ENCODE measurements around the gene MYO5B. TPM values are rescaled to one million over a fixed set of nuclear protein-coding genes. Genes with fewer than 3 reads are reported as not detected.
"Not testable (repeated sequence)": the region's sequence is repeated elsewhere in the genome, so short reads cannot be mapped to it uniquely, and the experiment has no call there.

MYO5B gene
- total RNA-seq, 1 experiment from 2014 or later = 25.0 TPM

DNA sequence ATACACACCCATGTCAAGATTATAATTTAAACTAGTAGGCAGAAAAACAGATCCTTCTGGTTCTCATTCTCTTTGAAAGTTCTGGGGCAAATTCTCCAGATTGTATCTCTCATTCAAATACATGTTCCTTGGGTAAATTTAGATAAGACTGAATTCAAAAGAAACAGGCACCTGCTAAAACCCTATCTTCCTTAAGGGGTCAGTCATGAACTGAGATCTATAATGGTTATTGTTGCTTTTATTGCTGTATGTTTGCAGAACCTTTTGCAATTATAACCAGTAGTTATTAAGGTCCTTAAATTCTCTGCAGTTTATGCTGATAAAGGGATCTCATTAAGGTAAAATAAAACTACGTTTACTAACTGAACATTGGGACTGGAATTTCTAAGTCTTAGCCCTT is 83.5 kb downstream of the MYO5B start:
- DNase-seq (ENCODE audit: extremely low read depth, low read depth) = no peak

DNA sequence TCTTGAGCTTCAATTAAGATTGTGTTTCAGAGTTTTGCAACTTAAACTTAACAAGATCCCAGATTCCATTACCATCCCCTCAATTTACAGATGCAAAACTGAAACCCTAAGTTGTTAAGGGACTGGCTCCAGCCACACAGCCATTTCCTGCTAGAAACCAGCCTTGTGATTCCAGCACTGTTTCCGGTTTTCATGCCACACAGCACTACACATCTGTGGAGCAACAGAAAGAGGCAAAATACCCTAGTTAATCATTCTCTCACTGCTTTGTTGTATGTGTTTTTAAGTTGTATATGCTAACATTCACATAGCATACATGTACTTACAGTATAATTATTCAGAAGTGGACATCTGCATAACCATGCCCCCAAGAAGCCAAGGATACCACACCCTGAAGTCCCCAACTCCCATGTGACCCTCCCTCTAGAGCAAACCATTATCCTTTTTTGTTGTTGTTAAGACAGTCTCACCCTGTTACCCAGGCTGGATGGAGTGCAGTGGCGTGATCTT is 87.4 kb downstream of the MYO5B start:
- no peak for DNase-seq (ENCODE audit: extremely low read depth, low read depth)

DNA sequence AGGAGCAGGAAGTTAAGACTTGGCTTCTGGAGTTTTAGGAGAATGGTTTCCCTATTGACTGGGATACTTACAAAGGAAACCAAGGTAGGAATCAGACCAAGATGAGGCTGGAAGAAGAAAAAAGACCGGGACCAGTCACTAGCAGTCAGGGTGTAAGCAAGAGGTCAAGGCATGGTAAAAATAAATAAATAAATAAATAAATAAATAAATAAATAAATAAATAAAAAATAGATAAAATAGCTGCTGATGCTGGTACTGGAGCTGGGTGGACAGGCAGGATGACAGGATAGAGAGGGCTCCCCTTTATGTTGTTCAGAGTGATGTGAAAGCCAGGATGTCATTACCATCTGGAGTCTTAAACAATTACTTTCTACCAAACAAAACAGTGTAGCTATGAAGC is 89.9 kb downstream of the MYO5B start:
- DNase-seq (ENCODE audit: extremely low read depth, low read depth) = no peak

DNA sequence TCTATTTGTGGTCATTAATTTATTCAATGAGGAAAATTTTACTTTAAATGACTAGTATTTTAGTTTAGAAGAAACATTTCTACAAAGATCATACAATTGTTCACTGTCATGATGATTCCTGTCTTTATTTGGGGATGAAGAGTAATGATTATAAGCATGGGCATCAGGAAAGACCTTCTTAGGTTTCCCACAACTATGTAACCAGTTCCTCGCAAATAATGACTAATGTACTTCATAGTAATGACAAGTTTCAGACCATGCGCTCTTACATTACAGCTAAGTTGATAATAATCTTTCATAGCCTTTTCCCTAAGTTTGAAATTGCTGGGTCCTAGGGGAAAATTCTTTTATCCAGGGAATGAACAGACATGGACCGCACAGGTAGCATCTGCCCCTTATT is 90.5 kb downstream of the MYO5B start:
- DNase-seq (ENCODE audit: extremely low read depth, low read depth) = no peak

DNA sequence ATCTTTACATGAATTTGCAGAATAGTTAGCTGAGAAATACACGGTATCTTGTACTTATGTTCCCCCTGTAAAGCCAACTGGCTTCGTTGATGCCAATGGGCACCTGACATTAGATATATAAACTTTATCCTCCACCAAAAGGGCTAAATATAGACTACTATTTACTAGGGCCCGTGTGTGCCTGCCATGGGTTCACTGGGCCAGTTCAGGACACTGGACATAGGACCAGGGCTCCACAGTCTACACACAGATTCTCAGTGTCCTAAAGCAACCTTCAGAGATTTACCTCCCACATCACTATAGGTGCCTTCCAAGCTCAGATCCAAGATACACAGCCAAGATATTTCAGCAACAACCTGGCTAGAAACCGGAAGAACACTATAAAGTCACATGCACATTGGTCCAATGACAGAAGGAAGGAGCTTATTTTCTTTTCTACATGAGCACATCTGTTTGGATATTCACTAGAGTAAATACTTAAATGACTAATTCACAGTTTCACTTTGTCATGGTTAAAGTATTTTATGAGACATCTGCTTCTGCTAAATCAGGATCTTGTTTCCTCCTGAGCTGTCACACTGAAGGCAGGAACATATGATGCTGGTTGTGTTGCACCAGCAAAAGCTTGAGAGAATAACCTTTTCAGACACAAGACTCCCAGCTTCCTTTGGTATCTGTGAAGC is 95.1 kb downstream of the MYO5B start:
- no peak for DNase-seq (ENCODE audit: extremely low read depth, low read depth)

DNA sequence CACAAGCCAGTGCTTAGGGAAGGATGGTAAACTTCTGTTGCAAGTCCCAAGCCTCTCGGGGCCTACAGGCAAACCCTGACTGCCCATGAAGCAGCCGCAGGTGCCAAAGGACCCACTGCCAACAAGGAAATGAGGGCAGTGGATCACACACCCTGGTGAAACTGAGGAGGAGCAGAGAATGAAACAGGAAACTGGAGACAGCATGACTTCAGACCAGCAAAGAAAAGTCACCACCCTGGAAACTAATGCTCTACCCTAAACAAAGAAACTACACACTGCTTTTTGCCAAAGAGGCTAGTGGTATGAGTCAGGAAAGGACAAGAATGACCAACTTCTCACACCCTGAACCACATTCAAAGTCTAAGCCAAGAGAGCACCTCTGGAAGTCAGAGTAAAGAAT is 97.2 kb downstream of the MYO5B start:
- DNase-seq (ENCODE audit: extremely low read depth, low read depth) = no peak

DNA sequence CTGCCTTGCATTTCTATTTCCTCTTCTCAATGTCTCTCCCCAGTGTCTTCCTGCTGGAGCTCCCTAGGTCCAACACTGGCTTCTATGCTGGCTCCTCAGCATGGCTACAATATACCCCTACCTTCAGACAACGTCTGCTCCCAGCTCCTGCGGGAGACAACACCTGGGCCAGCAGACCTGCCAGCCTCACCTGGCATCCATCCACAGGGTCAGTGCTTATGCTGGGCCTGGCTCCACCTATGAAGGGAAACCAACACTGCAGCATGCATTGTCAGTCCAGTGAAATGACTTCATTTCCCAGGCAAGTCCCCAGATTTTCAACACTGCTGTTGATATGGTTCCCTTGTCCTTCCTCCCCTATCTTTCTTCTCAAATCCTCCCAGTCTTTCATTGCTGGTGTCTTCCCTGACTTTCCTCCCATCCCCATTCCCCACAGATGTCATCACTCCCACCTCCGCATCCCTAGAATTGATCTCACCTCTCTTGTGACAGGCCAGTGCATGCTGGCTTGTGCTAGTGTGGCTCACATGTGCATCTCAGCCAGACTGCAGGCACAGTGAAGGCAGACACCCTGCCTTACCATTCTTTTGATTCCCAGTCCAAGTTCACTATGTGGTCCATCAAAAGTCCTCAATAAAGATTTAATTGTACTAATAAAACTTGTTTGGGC is 98.0 kb downstream of the MYO5B start:
- DNase-seq (ENCODE audit: extremely low read depth, low read depth) = no peak

DNA sequence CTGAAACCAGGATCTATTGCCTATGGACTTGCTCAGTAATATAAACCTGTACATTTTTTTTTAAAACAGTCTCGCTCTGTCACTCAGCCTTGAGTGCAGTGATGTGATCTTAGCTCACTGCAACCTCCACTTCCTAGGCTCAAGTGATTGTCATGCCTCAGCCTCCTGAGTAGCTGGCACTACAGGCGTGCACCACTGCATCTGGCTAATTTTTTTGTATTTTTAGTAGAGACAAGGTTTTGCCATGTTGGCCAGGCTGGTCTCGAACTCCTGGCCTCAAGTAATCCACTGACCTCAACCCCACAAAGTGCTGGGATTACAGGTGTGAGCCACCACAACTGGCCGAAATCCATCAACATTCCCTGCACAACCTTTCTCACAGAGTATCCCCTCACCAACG is 100.2 kb downstream of the MYO5B start:
- not testable (repeated sequence) for DNase-seq (ENCODE audit: extremely low read depth, low read depth)

DNA sequence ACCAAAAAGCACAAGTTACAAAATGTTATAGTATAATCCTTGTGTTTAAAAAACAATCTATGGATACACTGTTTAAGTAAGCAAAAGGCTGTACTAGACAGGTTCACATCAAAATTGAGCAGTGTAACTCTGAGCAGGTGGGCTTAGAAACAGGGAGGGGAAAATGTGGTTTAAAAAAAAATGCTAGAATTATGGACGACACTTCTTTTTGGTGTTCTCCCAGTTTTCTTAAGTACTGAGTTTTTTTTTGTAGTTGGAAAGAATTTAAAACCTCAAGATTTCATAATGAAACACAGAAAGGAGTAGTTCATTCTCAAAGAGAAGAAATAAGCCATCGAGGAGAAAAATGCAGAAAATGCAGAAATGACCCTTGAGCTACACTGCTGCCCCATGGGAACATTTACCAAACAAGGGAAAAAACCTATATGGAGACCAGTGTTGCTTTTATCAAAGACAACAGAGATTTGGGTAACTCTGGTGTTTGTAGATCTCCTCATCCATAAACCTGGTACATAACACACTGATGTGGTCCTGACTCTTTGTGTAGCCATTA is 100.7 kb downstream of the MYO5B start:
- DNase-seq (ENCODE audit: extremely low read depth, low read depth) = no peak

DNA sequence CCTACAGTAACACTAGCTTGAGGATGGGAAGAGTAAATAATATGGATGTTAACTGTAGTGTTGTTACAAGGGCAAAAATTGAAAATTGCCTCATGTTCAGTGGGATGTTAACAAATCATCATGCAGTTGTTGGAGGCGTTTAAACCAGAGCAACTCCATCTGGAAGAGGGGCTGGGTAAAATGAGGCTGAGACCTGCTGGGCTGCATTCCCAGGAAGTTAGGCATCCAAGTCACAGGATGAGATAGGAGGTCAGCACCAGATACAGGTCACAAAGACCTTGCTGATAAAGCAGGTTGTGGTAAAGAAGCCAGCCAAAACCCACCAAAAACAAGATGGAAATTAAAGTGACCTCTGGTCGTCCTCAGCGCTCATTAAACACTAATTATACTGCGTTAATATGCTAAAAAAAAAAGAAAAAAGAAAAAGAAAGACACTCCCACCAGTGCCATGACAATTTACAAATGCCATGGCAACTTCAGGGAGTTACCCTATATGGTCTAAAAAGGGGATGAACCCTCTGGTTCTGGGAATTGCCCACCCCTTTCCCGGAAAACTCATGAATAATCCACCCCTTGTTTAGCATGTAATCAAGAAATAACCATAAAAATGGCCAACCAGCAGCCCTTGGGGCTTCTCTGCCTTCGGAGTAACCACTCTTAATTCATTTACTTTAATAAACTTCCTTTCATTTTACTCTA is 101.4 kb downstream of the MYO5B start:
- no peak for DNase-seq (ENCODE audit: extremely low read depth, low read depth)

DNA sequence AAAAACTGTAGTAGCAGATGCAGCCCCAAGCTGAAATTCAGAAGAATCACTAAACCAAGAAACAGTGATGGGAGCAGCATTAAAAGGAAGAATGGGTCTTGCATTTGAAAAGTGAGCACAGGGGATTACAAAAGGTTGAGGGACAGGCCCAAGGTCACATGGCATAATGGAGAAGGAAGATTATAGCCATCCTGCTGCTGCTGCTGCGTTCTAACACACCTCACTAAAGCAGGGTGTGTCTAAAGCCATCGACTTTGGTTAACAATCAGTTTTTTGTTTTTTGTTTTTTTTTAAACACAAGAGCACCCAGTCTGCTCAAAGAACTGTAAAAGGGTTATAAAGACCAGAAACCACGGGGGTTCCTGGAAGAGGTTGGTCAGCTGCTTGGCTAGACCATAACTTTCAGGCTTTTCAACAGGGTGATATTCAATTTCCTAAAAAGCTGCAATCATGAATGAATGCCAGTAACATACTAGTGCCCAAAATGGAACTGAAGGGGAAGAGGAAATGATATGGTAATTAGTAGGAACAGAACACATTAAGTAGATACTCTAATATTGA is 102.6 kb downstream of the MYO5B start:
- no peak for DNase-seq (ENCODE audit: extremely low read depth, low read depth)

DNA sequence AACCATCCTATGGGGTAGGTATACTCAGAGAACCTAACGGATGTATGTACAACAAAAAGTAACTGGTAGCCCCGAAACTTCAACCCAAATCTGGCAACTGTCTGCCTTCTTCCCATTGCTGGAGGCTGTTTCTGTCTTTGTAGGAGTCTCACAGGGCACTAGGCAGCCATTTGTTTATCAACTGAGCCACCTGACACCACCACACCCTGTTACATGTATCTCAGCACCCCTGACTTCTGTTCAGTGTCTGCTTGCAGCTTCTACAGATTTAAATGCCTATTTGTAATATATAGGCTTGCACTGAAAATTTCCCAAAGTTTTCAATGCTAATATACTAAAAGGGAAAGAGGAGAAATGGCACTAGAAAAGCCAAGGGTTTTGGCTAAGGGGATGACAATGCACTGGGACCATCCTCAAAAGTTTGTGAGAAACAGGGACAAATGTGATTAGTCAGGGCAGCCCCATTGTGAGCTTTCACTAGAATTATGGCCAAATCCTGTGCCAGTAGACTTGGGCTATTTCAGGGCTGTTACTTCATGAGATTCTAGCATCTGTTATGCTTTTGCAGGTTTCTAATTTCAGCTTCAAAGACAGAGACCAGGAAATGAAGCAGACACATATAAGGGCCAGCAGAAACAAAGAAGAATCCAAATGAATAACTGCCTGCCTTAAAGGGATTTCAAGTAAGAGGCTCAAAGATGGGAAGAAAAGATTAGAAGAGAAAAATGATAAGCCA is 103.3 kb downstream of the MYO5B start:
- no peak for DNase-seq (ENCODE audit: extremely low read depth, low read depth)

DNA sequence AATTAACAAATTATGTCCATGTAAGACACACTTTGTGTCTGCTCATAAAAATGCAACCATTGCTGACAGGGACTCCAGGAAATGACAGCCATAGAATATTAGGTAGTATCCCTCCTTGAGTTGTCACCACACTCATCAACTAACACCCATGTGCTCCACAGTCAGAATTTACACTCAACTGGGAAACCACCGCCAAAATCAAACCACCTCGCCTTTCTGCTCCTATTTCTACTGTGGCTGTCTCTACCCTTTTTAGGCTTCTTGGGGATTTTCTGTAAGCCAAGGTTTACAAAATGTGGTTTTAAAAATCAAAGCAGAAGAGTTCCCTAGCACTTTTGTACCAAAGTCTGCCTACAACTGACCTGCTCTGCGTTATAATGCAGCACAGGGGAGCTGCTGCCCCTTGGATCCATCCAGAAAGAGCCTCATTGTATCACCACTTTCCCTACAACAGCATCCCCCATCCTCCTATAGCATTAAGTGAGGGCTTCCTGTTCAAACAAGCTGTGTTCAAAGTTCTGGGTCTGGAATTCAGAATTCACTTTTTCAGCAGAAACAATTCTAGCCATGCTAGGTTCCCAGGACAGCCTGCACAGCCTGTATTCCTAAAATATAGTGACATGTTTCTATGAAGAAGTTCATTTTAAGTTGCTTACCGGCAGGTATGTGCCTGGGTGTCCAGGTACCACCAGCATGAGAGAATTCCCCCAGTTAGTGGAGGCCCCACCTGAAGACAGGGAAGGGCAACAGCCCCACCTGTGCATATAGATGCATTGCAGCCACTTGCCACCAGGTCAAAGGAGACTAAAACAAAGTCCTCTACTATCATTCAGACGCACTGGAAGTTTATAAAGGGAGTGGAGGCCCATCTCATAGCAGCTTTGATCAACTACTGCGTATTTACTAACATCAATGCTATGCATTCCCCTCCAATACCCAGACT is 104.3 kb downstream of the MYO5B start:
- DNase-seq (ENCODE audit: extremely low read depth, low read depth) = no peak

DNA sequence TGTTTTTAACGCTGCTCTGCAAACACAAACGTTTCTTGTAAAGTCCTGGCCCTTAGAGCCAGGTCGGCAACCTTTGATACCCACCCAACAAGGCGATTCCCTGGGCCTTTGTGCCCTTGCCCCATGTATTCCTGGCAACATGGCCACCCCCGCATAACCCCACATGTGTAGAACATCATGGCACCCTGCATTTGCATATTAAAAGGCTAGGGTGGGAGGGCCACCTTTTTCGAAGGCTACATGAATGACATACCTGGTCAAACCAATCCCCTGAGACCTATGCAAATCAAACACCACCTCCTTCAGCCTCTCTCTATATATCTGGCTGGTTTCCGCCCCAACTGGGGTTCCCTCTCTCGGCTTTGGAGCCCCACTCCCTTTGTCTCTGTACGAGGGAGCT is 105.2 kb downstream of the MYO5B start:
- DNase-seq (ENCODE audit: extremely low read depth, low read depth) = no peak

DNA sequence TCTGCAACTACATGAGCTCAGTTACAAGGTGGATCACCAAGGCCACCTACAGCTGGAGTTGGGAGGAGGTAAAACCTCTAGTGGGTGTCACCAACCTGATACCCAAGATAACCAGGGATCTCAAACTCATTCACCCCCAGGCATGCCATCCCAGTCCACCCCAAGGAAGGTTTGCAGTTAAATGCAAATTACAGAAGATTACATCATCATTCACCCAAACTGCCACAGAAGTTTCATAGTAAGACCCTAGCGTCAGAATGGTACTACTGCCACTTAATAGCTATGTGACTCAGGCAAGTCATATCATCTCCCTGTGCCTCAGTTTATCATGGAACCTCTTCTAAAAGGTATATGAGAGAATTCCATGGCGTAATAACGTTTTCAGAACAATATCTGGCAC is 111.2 kb downstream of the MYO5B start:
- DNase-seq (ENCODE audit: extremely low read depth, low read depth) = no peak

DNA sequence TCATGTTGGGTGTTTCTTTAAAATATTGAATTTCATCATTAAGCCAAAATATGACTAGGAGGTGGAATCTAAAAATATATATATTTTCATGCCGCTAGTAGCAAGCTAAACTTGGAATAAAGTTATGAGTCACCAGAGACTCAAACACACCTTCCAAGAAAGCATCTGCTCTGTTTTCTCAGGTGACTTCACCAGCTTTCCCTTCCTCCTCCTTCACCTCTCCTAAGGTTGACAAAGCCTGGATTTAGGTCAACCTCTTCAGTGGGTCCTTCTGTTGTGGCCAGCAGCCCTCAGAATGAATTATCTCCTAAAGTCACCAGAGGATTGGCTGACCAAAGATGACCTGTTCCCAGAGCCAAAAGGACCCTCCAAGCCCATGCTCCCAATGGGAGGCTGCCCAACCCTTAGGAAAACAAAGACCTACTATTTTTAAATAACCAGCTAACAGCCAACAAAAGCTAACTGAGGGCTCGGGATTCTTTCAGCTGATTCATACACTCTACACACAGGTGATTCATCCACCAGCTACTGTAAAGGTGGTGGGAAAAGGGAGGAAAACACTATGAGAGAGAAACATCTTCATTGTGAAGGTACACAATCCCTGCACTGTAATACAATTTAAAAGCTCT is 113.9 kb downstream of the MYO5B start:
- DNase-seq (ENCODE audit: extremely low read depth, low read depth) = no peak

DNA sequence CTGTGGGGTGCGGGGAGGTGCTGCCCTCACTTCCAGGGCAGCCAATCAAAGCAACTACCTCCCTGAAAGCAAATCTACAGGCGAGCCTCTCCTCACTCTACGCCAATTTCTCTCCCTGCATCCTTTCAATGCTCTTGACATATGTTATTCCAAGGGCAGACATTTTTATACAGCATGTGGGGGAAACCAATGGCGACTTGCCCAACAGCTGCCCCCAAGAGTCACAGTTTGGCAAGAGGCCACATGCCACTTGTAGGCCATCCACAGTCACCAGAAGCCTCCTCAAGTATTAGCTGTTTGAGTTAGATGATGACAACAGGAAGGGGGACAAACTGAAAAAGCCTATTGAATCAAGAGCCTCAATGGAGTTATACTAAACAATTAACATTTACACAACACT is 114.6 kb downstream of the MYO5B start:
- no peak for DNase-seq (ENCODE audit: extremely low read depth, low read depth)

DNA sequence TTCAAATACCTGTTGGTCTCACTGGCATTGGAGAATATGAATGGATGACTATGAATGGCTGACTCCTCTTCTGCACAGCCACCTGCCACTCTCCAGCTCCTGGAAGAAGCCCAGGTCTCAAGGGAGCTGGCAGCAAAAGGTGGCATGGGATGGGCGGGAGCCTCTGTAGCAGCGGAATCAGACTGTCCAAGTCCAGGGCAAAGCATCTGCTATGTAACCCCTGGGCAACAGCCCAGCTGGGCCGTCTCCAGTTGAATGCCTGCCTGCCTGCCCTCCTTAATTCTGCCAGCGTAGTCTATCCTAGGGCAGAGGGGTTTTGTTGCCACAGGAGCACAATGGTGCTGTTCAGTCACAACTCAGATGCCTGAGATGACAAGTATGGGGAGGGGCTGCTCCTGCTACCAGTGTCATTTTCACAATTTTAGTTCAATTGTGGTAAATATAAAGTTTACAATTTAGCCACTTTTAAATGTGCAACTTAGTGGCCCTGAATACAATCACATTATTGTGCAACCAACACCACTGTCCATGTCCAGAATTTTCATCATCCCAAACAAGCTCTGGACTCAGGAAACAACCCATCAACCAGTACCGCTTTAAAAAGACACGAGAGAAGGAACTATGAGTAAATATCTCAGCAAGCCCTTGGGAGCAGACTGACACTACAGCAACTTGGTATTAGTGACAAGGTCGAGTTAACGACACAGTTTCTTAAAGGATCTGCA is 115.2 kb downstream of the MYO5B start:
- no peak for DNase-seq (ENCODE audit: extremely low read depth, low read depth)
